DND-41 (cell line): ENCODE measurements around the gene DEGS1.

ENCODE experiments used
- ATAC-seq: fragments of 200-7000 bp; cut with Tn5 transposase; 3 replicates; pipeline ENCODE4 v1.9.1; 2021; ENCODE audit warnings: low read depth; ENCODE audit not compliant: insufficient read depth
- DNase-seq: peaks from one replicate; pipeline ENCODE4 v3.0.0-alpha.2; 2020
- H2AFZ ChIP-seq: 2 replicates; pipeline ENCODE4 v1.6.0; 2012; ENCODE audit warnings: low read depth, low read length
- H3K27ac ChIP-seq: 2 replicates; pipeline ENCODE4 v1.5.1; 2012; ENCODE audit warnings: low read length, inconsistent platforms
- H3K27me3 ChIP-seq: fragments of 200-600 bp; sonication (generic); 2 replicates; pipeline ENCODE4 v1.6.0; 2012; ENCODE audit warnings: low read length, mild to moderate bottlenecking, inconsistent platforms; ENCODE audit not compliant: insufficient read depth, poor library complexity
- H3K36me3 ChIP-seq: 2 replicates; pipeline ENCODE4 v1.5.1; 2012; ENCODE audit warnings: low read length, inconsistent platforms; ENCODE audit not compliant: insufficient read depth
- H3K4me1 ChIP-seq: 2 replicates; pipeline ENCODE4 v1.5.1; 2012; ENCODE audit warnings: mild to moderate bottlenecking, low read length; ENCODE audit not compliant: insufficient read depth
- H3K4me2 ChIP-seq: 2 replicates; pipeline ENCODE4 v1.6.0; 2012; ENCODE audit warnings: mild to moderate bottlenecking, moderate library complexity, low read length, inconsistent platforms; ENCODE audit not compliant: insufficient read depth
- H3K4me3 ChIP-seq, 2 experiments: fragments of 200-600 bp in 1 of 2; shearing (Covaris generic) in 1 of 2; 2 replicates each; pipeline ENCODE4 v1.5.1; 2012 to 2016; ENCODE audit warnings: inconsistent platforms in 2 of 2, low read length in 2 of 2, mild to moderate bottlenecking in 2 of 2, low read depth in 1 of 2, moderate library complexity in 1 of 2
- H3K79me2 ChIP-seq: 2 replicates; pipeline ENCODE4 v1.6.0; 2012; ENCODE audit warnings: low read length, inconsistent platforms; ENCODE audit not compliant: insufficient read depth
- H3K9ac ChIP-seq: 2 replicates; pipeline ENCODE4 v1.6.0; 2012; ENCODE audit warnings: low read depth, mild to moderate bottlenecking, inconsistent platforms, low read length, moderate library complexity
- H3K9me3 ChIP-seq: 2 replicates; pipeline ENCODE4 v1.5.1; 2012; ENCODE audit warnings: low read length, moderate library complexity, mild to moderate bottlenecking, inconsistent platforms; ENCODE audit not compliant: insufficient read depth, severe bottlenecking
- H4K20me1 ChIP-seq: 2 replicates; pipeline ENCODE4 v1.6.0; 2012; ENCODE audit warnings: low read length; ENCODE audit not compliant: insufficient read depth
- CTCF ChIP-seq: IDR thresholded peaks from 2 replicates; pipeline ENCODE4 v1.5.1; 2012; ENCODE audit warnings: borderline replicate concordance, low read length, moderate library complexity, mild to moderate bottlenecking; ENCODE audit not compliant: poor library complexity, severe bottlenecking; ENCODE audit errors: extremely low read depth
- EZH2 ChIP-seq: IDR thresholded peaks from 3 replicates; pipeline ENCODE4 v1.6.1; 2012; ENCODE audit warnings: borderline replicate concordance, low read depth, mild to moderate bottlenecking, moderate library complexity, low read length, inconsistent platforms; ENCODE audit not compliant: severe bottlenecking

DEGS1 gene

GRCh38 chr1:224181453-224181810 is 1.6 kb upstream of the DEGS1 start:
- H3K27ac ChIP-seq = no peak overlapping the region
- H3K4me1 ChIP-seq = peaks cover 29% of the 10 kb centered on the region
- ATAC-seq (no peak), DNase-seq (no peak)
- no peaks in the 10 kb centered on the region for H3K9me3 ChIP-seq
- H2AFZ ChIP-seq = no peak overlapping the region
- peaks cover 34% of the 10 kb centered on the region for H3K79me2 ChIP-seq
- no peak overlapping the region for H3K9ac ChIP-seq
- H4K20me1 ChIP-seq = peaks cover 7% of the 10 kb centered on the region
- H3K4me3 ChIP-seq = no peak overlapping the region
- H3K4me2 ChIP-seq = no peak overlapping the region
- H3K36me3 ChIP-seq = peaks cover 5% of the 10 kb centered on the region; the same call in 1 of the 2 replicates
- TF ChIP-seq CTCF (no peak), EZH2 (no peak)
- no peaks in the 10 kb centered on the region for H3K27me3 ChIP-seq

- H3K27ac ChIP-seq = peak overlapping the region; percentile 80
- H3K9ac ChIP-seq = peak overlapping the region; percentile 96
- no peaks in the 10 kb centered on the region for H3K9me3 ChIP-seq
- ATAC-seq = peak; percentile 15
- H3K4me2 ChIP-seq = peak overlapping the region; percentile 83
- H3K4me1 ChIP-seq = peaks cover 29% of the 10 kb centered on the region
- no peaks in the 10 kb centered on the region for H3K27me3 ChIP-seq
- H2AFZ ChIP-seq = peak overlapping the region; percentile 97
- H3K79me2 ChIP-seq = peaks cover 41% of the 10 kb centered on the region
- H3K36me3 ChIP-seq = peaks cover 5% of the 10 kb centered on the region; the same call in 1 of the 2 replicates
- DNase-seq = peak; percentile 38
- peak overlapping the region; percentile 60 to 75 for H3K4me3 ChIP-seq
- no peak for TF ChIP-seq CTCF
- peaks cover 7% of the 10 kb centered on the region for H4K20me1 ChIP-seq
Measured at GRCh38 chr1:224182057-224182865, 779 bp upstream of the DEGS1 start.

GRCh38 chr1:224183591-224184312 is 712 bp downstream of the DEGS1 start:
- Histone ChIP-seq H3K9ac (peak overlapping the region; percentile 96), H3K4me3 (peak overlapping the region; percentile 60 to 75), H2AFZ (peak overlapping the region; percentile 91), H4K20me1 (peaks cover 7% of the 10 kb centered on the region), H3K36me3 (peaks cover 5% of the 10 kb centered on the region; the same call in 1 of the 2 replicates), H3K79me2 (peaks cover 55% of the 10 kb centered on the region), H3K9me3 (no peaks in the 10 kb centered on the region), H3K27me3 (no peaks in the 10 kb centered on the region), H3K4me2 (peak overlapping the region; percentile 83), H3K27ac (peak overlapping the region; percentile 80), H3K4me1 (peaks cover 29% of the 10 kb centered on the region)
- TF ChIP-seq EZH2 = no peak
- TF ChIP-seq CTCF = peak; percentile 42
- peak; percentile 58 for DNase-seq
- peak; percentile 54 for ATAC-seq
